OCI-LY1 (cell line): ENCODE results near the gene APH1B.

Experiments used
- H2AFZ ChIP-seq: fragments of 200-600 bp; sonication (generic), shearing (Covaris generic); 2 replicates; pipeline ENCODE4 v1.6.0; 2014; ENCODE audit warnings: antibody characterized with exemption, mild to moderate bottlenecking, low read length
- H3F3A ChIP-seq: fragments of 200-600 bp; sonication (generic), shearing (Covaris generic); 2 replicates; pipeline ENCODE4 v1.6.0; 2014; ENCODE audit warnings: mild to moderate bottlenecking, antibody characterized with exemption, low read length, moderate library complexity; ENCODE audit not compliant: insufficient read depth
- H3K27ac ChIP-seq: fragments of 200-600 bp; sonication (generic); 2 replicates; pipeline ENCODE4 v1.5.1; 2014; ENCODE audit warnings: low read length, mixed run types, mild to moderate bottlenecking, low read depth; ENCODE audit not compliant: poor library complexity, severe bottlenecking
- H3K27me3 ChIP-seq: fragments of 200-600 bp; sonication (generic); 2 replicates; pipeline ENCODE4 v1.6.0; 2014; ENCODE audit warnings: antibody characterized with exemption, mild to moderate bottlenecking, low read length, moderate library complexity; ENCODE audit not compliant: insufficient read depth
- H3K36me3 ChIP-seq: fragments of 200-600 bp; sonication (generic); 2 replicates; pipeline ENCODE4 v1.6.1; 2014; ENCODE audit warnings: mild to moderate bottlenecking, antibody characterized with exemption, low read length, moderate library complexity, mixed read lengths; ENCODE audit not compliant: insufficient read depth
- H3K4me1 ChIP-seq: fragments of 200-600 bp; sonication (generic); 2 replicates; pipeline ENCODE4 v1.5.1; 2014; ENCODE audit warnings: mild to moderate bottlenecking, low read length, moderate library complexity; ENCODE audit not compliant: insufficient read depth, severe bottlenecking
- H3K4me2 ChIP-seq: fragments of 200-600 bp; sonication (generic), shearing (Covaris generic); 2 replicates; pipeline ENCODE4 v1.6.1; 2014; ENCODE audit warnings: low read length
- H3K4me3 ChIP-seq: fragments of 200-600 bp; sonication (generic); 2 replicates; pipeline ENCODE4 v1.5.1; 2014; ENCODE audit warnings: low read length, low read depth, mild to moderate bottlenecking, mixed read lengths; ENCODE audit not compliant: poor library complexity, severe bottlenecking
- H3K79me2 ChIP-seq: fragments of 200-600 bp; shearing (Covaris generic); 2 replicates; pipeline ENCODE4 v1.6.1; 2016; ENCODE audit warnings: mixed run types, low read length, mixed read lengths; ENCODE audit not compliant: insufficient read depth
- H3K9ac ChIP-seq: fragments of 200-600 bp; sonication (generic), shearing (Covaris generic); 2 replicates; pipeline ENCODE4 v1.6.1; 2014; ENCODE audit warnings: mild to moderate bottlenecking, low read length, mixed read lengths
- H3K9me2 ChIP-seq: fragments of 200-600 bp; sonication (generic), shearing (Covaris generic); 2 replicates; pipeline ENCODE4 v1.6.1; 2014; ENCODE audit warnings: low read depth, mild to moderate bottlenecking, low read length, mixed read lengths
- H3K9me3 ChIP-seq: fragments of 200-600 bp; shearing (Covaris generic); 2 replicates; pipeline ENCODE4 v1.6.1; 2014; ENCODE audit warnings: low read length, mixed read lengths
- H4K20me1 ChIP-seq: fragments of 200-600 bp; sonication (generic), shearing (Covaris generic); 2 replicates; pipeline ENCODE4 v1.6.0; 2016; ENCODE audit warnings: mild to moderate bottlenecking, low read length; ENCODE audit not compliant: insufficient read depth
- CTCF ChIP-seq: fragments of 200-600 bp; sonication (generic), shearing (Covaris generic); IDR thresholded peaks from 2 replicates; pipeline ENCODE4 v1.5.1; 2017; ENCODE audit warnings: mild to moderate bottlenecking, antibody characterized with exemption, low read length, moderate library complexity, mixed read lengths
- EZH2 ChIP-seq: fragments of 200-600 bp; sonication (generic), shearing (Covaris generic); IDR thresholded peaks from 2 replicates; pipeline ENCODE4 v1.8.0; 2017; ENCODE audit warnings: borderline replicate concordance, mixed run types, mild to moderate bottlenecking, antibody characterized with exemption, low read length, moderate library complexity, mixed read lengths

The APH1B gene

DNA sequence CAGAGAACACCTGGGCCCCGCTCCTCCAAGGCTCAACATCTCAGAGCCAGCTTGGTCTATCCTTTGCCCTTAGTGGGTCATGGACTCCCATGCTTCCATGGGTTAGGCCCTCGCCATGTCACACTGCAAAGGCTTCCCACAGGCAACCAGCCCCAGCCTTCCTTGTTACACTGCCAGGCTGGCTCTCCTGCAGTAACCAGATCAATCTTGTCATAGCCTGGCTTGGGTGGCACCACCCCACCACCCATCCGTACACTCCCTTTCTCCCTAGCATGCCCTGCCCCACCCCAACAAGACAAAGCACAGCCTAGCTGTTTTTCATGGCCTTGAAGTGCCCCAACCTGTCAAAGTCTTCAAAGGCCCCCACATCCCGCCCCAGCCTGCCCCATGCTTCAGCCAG lies 73.8 kb downstream of the APH1B start:
- Histone ChIP-seq H3K9me3 (no peaks in the 10 kb centered on the region), H3K9me2 (no peaks in the 10 kb centered on the region), H3K27me3 (peaks cover 3% of the 10 kb centered on the region), H3K4me2 (no peak overlapping the region), H3K27ac (no peak overlapping the region), H3K4me1 (peaks cover 8% of the 10 kb centered on the region), H2AFZ (no peak overlapping the region), H3K9ac (no peak overlapping the region), H3K4me3 (no peak overlapping the region), H3K79me2 (no peaks in the 10 kb centered on the region), H4K20me1 (no peaks in the 10 kb centered on the region), H3K36me3 (no peaks in the 10 kb centered on the region), H3F3A (no peaks in the 10 kb centered on the region)
- TF ChIP-seq EZH2 = no peak
- no peak for TF ChIP-seq CTCF

DNA sequence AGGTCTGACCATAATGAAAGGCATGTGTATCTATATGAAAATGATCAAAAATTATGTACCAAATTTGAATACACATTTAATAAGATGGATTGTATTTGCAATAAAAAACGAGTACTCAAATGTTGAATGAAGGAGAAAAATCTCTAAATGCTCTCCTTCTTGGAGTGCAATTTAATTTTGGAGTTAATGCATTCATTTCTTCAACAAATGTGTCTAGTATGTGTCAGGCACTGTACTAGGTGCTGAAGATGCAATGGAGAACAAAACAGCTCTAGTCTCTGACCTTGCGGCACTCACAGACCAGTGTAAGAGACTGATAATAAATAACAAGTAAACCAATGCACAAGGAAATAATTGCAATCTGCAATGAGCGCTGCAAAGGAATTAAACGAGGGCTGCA lies 75.4 kb downstream of the APH1B start:
- H3K79me2 ChIP-seq = no peaks in the 10 kb centered on the region
- no peaks in the 10 kb centered on the region for H3K9me2 ChIP-seq
- H3K9me3 ChIP-seq = no peaks in the 10 kb centered on the region
- no peak overlapping the region for H2AFZ ChIP-seq
- no peak overlapping the region for H3K4me2 ChIP-seq
- no peaks in the 10 kb centered on the region for H3F3A ChIP-seq
- H3K27me3 ChIP-seq = no peaks in the 10 kb centered on the region; the same call in 1 of the 2 replicates
- H4K20me1 ChIP-seq = no peaks in the 10 kb centered on the region
- H3K4me1 ChIP-seq = peaks cover 8% of the 10 kb centered on the region
- no peak overlapping the region for H3K4me3 ChIP-seq
- H3K9ac ChIP-seq = no peak overlapping the region
- no peak overlapping the region for H3K27ac ChIP-seq
- TF ChIP-seq EZH2 = no peak
- no peak for TF ChIP-seq CTCF
- no peaks in the 10 kb centered on the region for H3K36me3 ChIP-seq

- no peak for TF ChIP-seq CTCF
- TF ChIP-seq EZH2 = no peak
- no peak overlapping the region for H3K9ac ChIP-seq
- no peak overlapping the region for H3K4me3 ChIP-seq
- no peaks in the 10 kb centered on the region; the same call in 1 of the 2 replicates for H3K27me3 ChIP-seq
- no peak overlapping the region for H2AFZ ChIP-seq
- peaks cover 4% of the 10 kb centered on the region for H3K4me1 ChIP-seq
- no peaks in the 10 kb centered on the region for H3K36me3 ChIP-seq
- H3F3A ChIP-seq = no peaks in the 10 kb centered on the region
- no peak overlapping the region for H3K4me2 ChIP-seq
- H3K9me3 ChIP-seq = no peaks in the 10 kb centered on the region
- no peaks in the 10 kb centered on the region for H3K79me2 ChIP-seq
- no peak overlapping the region for H3K27ac ChIP-seq
- no peaks in the 10 kb centered on the region for H4K20me1 ChIP-seq
- H3K9me2 ChIP-seq = no peaks in the 10 kb centered on the region
Observed at GRCh38 chr15:63353261-63353660, 75.9 kb downstream of the APH1B start.
